ENCODE data around the gene ALDH1B1. TPM values are rescaled to one million over a fixed set of nuclear protein-coding genes. Genes with fewer than 3 reads are reported as not detected.

The ALDH1B1 gene
- total and polyA plus RNA-seq, 9 of the 15 experiments (the other 6 are each of a cell fraction or from before 2014, with no cell fraction given), result 8.6 to 46.5 (median 30.8) TPM

- TF ChIP-seq, protein P1, sequence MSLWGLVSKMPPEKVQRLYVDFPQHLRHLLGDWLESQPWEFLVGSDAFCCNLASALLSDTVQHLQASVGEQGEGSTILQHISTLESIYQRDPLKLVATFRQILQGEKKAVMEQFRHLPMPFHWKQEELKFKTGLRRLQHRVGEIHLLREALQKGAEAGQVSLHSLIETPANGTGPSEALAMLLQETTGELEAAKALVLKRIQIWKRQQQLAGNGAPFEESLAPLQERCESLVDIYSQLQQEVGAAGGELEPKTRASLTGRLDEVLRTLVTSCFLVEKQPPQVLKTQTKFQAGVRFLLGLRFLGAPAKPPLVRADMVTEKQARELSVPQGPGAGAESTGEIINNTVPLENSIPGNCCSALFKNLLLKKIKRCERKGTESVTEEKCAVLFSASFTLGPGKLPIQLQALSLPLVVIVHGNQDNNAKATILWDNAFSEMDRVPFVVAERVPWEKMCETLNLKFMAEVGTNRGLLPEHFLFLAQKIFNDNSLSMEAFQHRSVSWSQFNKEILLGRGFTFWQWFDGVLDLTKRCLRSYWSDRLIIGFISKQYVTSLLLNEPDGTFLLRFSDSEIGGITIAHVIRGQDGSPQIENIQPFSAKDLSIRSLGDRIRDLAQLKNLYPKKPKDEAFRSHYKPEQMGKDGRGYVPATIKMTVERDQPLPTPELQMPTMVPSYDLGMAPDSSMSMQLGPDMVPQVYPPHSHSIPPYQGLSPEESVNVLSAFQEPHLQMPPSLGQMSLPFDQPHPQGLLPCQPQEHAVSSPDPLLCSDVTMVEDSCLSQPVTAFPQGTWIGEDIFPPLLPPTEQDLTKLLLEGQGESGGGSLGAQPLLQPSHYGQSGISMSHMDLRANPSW (CRISPR knock-in tag; IDR thresholded peaks at IDR 0.05), result no peak
- no peak for TF ChIP-seq MXI1 (IDR thresholded peaks at IDR 0.05; ENCODE audit: low read depth, low read length)
Measured at GRCh38 chr9:38387751-38388150, 4.8 kb upstream of the ALDH1B1 start (continued).

DNA sequence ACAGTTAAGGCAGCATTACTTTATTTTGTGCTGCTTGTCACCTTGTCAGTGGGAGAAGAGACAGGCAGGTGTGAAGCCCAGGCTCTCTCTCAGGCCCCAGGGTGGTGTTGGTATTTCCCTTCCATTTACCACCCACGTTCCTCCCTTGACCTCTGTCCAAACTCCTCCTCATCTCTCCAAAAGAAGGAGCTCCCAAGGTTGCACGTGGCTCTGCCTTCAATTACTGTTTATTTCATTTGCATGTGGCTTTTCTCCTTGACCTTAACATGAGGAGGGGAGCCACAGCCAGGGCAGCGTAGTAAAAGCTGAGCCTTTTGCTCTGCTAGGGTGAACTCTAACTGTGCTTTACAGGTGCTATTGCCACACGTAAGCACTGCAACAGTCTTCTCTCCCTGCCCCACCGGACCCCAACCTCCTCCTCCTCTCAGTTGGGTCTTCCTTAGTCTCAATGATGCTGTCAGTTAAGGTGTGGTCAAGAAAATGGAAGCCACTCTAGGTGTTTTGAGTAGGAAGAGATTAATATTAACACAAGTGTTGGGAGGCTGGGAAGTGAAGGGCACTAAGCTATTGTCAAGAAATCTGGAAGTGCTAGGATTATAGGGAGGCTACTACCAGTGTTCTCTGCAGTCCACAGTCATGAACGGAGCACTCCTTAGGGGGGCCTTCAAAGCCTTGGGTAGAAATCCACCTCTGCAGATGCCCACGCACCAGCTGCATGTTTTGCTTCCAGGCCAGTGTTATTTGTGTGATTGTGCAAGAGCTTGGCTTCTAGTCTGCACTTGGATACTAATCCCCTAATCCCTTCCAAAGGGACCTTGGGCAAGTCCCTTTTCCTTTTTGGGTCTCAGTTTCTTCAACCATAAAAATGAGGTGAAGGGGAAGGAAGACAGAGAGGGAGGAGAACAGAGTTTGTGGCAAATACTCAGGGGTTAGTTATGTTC, 3.9 kb upstream of the ALDH1B1 start:
- in situ Hi-C loops (cut with MboI) (no loop called here), intact Hi-C loops (cut with micrococcal nuclease) (no loop called here)
- Histone ChIP-seq H4K20me1 (replicated peaks; ENCODE audit: control insufficient read depth, insufficient read depth, low read length) (no peaks in the 10 kb centered on the region), H2AFZ (ENCODE audit: low read depth, low read length) (peak overlapping the region; percentile 79), H3K27ac (ENCODE audit: extremely low read depth, low read depth, low read length) (no peak overlapping the region), H3K79me2 (ENCODE audit: control insufficient read depth, insufficient read depth, low read length) (peaks cover 10% of the 10 kb centered on the region), H3K4me3 (no peak overlapping the region), H3K9me1 (ENCODE audit: control insufficient read depth, insufficient read depth, low read length) (no peaks in the 10 kb centered on the region), H3K4me1 (replicated peaks in 1 of 2; ENCODE audit: control insufficient read depth in 2 of 2, insufficient read depth in 2 of 2, low read length in 2 of 2) (peaks cover 31 to 34% of the 10 kb centered on the region in 2 experiments), H3K27me3 (ENCODE audit: control insufficient read depth in 2 of 2, insufficient read depth in 2 of 2, low read length in 2 of 2) (no peaks in the 10 kb centered on the region), H3K9ac (ENCODE audit: insufficient read depth in 1 of 2, low read depth in 2 of 2, low read length in 2 of 2) (no peak overlapping the region), H3K36me3 (ENCODE audit: control insufficient read depth, insufficient read depth, low read length) (no peaks in the 10 kb centered on the region), H3K9me3 (replicated peaks; ENCODE audit: control insufficient read depth, insufficient read depth, low read depth, low read length) (no peaks in the 10 kb centered on the region), H3K4me2 (ENCODE audit: insufficient read depth, low read length) (no peak overlapping the region)
- DNase-seq (ENCODE audit: extremely low read depth in 1 of 4, low spot score in 3 of 4) (no peak), FAIRE-seq (no peak), ATAC-seq (no peak)
- 44% methylated on average over 7 of the region's 7 CpGs for WGBS (ENCODE audit: insufficient coverage, low coverage, missing lambda C conversion rate)
- ChIA-PET CTCF (ENCODE audit: low intra/inter-chr PET ratio) (no interaction called here), POLR2A (interaction anchor here (0.7 kb wide), 2 partner anchors 12 to 19 kb away, joined by 3 to 4 read pairs; no protein-coding TSS in a partner anchor)
- BruUV-seq (replicated peaks), result no TSS peak
- TF ChIP-seq SREBF2 (CRISPR knock-in tag; IDR thresholded peaks at IDR 0.05) (no peak), ATF7 (IDR thresholded peaks at IDR 0.05) (no peak), GABPA (tag; conservative IDR thresholded peaks at IDR 0.05; ENCODE audit: low read depth) (no peak), L3MBTL2 (IDR thresholded peaks at IDR 0.05) (0 out of 2 replicates have a peak, but pooled peaks have one; percentile 45)
